HepG2 (cell line): ENCODE results near the gene RBCK1. TPM values are rescaled to one million over a fixed set of nuclear protein-coding genes. Genes with fewer than 3 reads are reported as not detected.

Experiments used
- FOXO4 ChIP-seq: sonication (generic); formaldehyde crosslinking; conservative IDR thresholded peaks from 2 replicates; pipeline ENCODE4 v1.8.1; 2023; ENCODE audit warnings: missing genetic modification reagents
- HNRNPLL ChIP-seq: fragments of 200-400 bp; formaldehyde crosslinking; IDR thresholded peaks from 2 replicates; pipeline ENCODE4 v1.6.1; 2017; ENCODE audit warnings: mild to moderate bottlenecking, low read depth, low read length; ENCODE audit not compliant: poor library complexity, severe bottlenecking
- KLF13 ChIP-seq: sonication (generic); formaldehyde crosslinking; IDR thresholded peaks from 2 replicates; pipeline ENCODE4 v1.4.0; 2020; ENCODE audit warnings: mild to moderate bottlenecking, missing genetic modification reagents
- NCOA5 ChIP-seq: sonication (generic); formaldehyde crosslinking; IDR thresholded peaks from 2 replicates; pipeline ENCODE4 v1.4.0; 2020; ENCODE audit warnings: missing genetic modification reagents
- NFE2L1 ChIP-seq: sonication (generic); formaldehyde crosslinking; IDR thresholded peaks from 2 replicates; pipeline ENCODE4 v1.4.0; 2020; ENCODE audit warnings: missing genetic modification reagents, mild to moderate bottlenecking, borderline replicate concordance
- PHF21A ChIP-seq: sonication (generic); formaldehyde crosslinking; IDR thresholded peaks from 2 replicates; pipeline ENCODE4 v1.5.0; 2020; ENCODE audit warnings: mild to moderate bottlenecking, missing genetic modification reagents
- REPIN1 ChIP-seq: sonication (generic); formaldehyde crosslinking; IDR thresholded peaks from 2 replicates; pipeline ENCODE4 v1.8.0; 2022; ENCODE audit warnings: missing genetic modification reagents, low read depth, mild to moderate bottlenecking, borderline replicate concordance
- RFX3 ChIP-seq: IDR thresholded peaks from 2 replicates; pipeline ENCODE4 v1.6.1; 2016; ENCODE audit warnings: missing biosample characterization, missing genetic modification reagents
- RFX5 ChIP-seq: IDR thresholded peaks from 2 replicates; pipeline ENCODE4 v1.6.1; 2011; ENCODE audit warnings: low read depth, low read length, improper control_type of control experiment
- RFXANK ChIP-seq: IDR thresholded peaks from 2 replicates; pipeline ENCODE4 v1.6.1; 2016
- SNAI1 ChIP-seq: sonication (generic); formaldehyde crosslinking; IDR thresholded peaks from 2 replicates; pipeline ENCODE4 v1.5.0; 2020; ENCODE audit warnings: mild to moderate bottlenecking, missing genetic modification reagents, borderline replicate concordance
- TFE3 ChIP-seq: IDR thresholded peaks from 2 replicates; pipeline ENCODE4 v1.6.1; 2016
- THAP11 ChIP-seq: IDR thresholded peaks from 2 replicates; pipeline ENCODE4 v1.6.1; 2016; ENCODE audit warnings: missing biosample characterization, missing genetic modification reagents
- ZFP62 ChIP-seq: sonication (generic); formaldehyde crosslinking; IDR thresholded peaks from 2 replicates; pipeline ENCODE4 v1.4.0; 2020; ENCODE audit warnings: missing genetic modification reagents
- ZGPAT ChIP-seq: IDR thresholded peaks from 2 replicates; pipeline ENCODE4 v1.6.1; 2016; ENCODE audit warnings: mild to moderate bottlenecking
- ZNF205 ChIP-seq: IDR thresholded peaks from 2 replicates; pipeline ENCODE4 v1.6.1; 2018; ENCODE audit warnings: missing biosample characterization, missing genetic modification reagents
- ZNF275 ChIP-seq: sonication (generic); formaldehyde crosslinking; IDR thresholded peaks from 2 replicates; pipeline ENCODE4 v1.8.0; 2022; ENCODE audit warnings: missing genetic modification reagents, mild to moderate bottlenecking, inconsistent platforms, borderline replicate concordance
- ZNF280B ChIP-seq: sonication (generic); formaldehyde crosslinking; IDR thresholded peaks from 2 replicates; pipeline ENCODE4 v1.5.0; 2020; ENCODE audit warnings: missing genetic modification reagents, mild to moderate bottlenecking, borderline replicate concordance
- ZNF350 ChIP-seq: sonication (generic); formaldehyde crosslinking; IDR thresholded peaks from 2 replicates; pipeline ENCODE4 v1.4.0; 2020; ENCODE audit warnings: mild to moderate bottlenecking, low read depth, missing genetic modification reagents, borderline replicate concordance
- ZNF484 ChIP-seq: sonication (generic); formaldehyde crosslinking; IDR thresholded peaks from 2 replicates; pipeline ENCODE4 v1.5.1; 2020; ENCODE audit warnings: mild to moderate bottlenecking, low read depth, missing genetic modification reagents, borderline replicate concordance
- polyA plus RNA-seq, 8 experiments: library from polyadenylated mRNA; depleted of rRNA in 3 of 8; stranded (reverse) in 7 of 8; unstranded in 1 of 8; fragments of >200 nt; fragmentation: Illumina TruSeq in 4 of 8; extraction: Trizol in 4 of 8; gene quantifications; 2 replicates each; pipeline versions ENCODE4 v1.2.1 to v1.2.3, GENCODE V29; 2011 to 2016; ENCODE audit warnings: low read depth in 4 of 8, missing spikeins in 1 of 8, mixed read lengths in 1 of 8; ENCODE audit not compliant: insufficient read depth in 1 of 8
- total RNA-seq, 5 experiments: library from RNA; depleted of rRNA; stranded (reverse); fragments of >200 nt; fragmentation: Illumina TruSeq; extraction: Trizol; gene quantifications; 2 replicates each; pipeline ENCODE4 v1.2.3, GENCODE V29; 2016; ENCODE audit warnings: low read depth in 1 of 5

RBCK1 gene
- total and polyA plus RNA-seq, 2 of the 13 experiments (the other 11 are each of a cell fraction or from before 2014, with no cell fraction given) = 149 to 215 TPM

- TF ChIP-seq ZNF275 (peak; percentile 39; the same call in 1 of the 2 replicates), ZNF280B (CRISPR knock-in tag) (peak; percentile 46; the same call in 1 of the 2 replicates), RFX3 (CRISPR knock-in tag) (no peak), SNAI1 (peak; percentile 64; the same call in 1 of the 2 replicates), ZNF350 (CRISPR knock-in tag) (peak; percentile 81; the same call in 1 of the 2 replicates), RFXANK (CRISPR knock-in tag) (no peak), NFE2L1 (CRISPR knock-in tag) (no peak), NCOA5 (no peak), HNRNPLL (peak; percentile 44), REPIN1 (peak; percentile 84; the same call in 1 of the 2 replicates), ZNF484 (CRISPR knock-in tag) (no peak), KLF13 (CRISPR knock-in tag) (peak; percentile 57), THAP11 (CRISPR knock-in tag) (peak; percentile 50; the same call in 1 of the 2 replicates), ZGPAT (CRISPR knock-in tag) (peak; percentile 76), ZNF205 (CRISPR knock-in tag) (no peak), FOXO4 (CRISPR knock-in tag) (no peak), PHF21A (CRISPR knock-in tag) (peak; percentile 47; the same call in 1 of the 2 replicates), ZFP62 (CRISPR knock-in tag) (no peak), TFE3 (peak; percentile 67), RFX5 (0 out of 2 replicates have a peak, but pooled peaks have one; percentile 23)
These were observed 26.4 kb upstream of the RBCK1 start (continued) for GRCh38 chr20:381581-382290.
